Spinal cord (tissue), 10 donors: Measurements from ENCODE around the gene PTPN23. TPM values are rescaled to one million over a fixed set of nuclear protein-coding genes. Genes with fewer than 3 reads are reported as not detected.

Source experiments
- DNase-seq, 6 donors: peaks; one replicate each; pipeline versions ENCODE4 v3.0.0 to v3.0.0-alpha.2; 2013 to 2015; ENCODE audit warnings: low spot score in 6 of 6, low read depth in 4 of 6
- H3K27ac ChIP-seq: one replicate; pipeline ENCODE4 v1.5.1; 2013; ENCODE audit warnings: low read depth, low read length, control low read depth
- H3K27me3 ChIP-seq: one replicate; pipeline ENCODE4 v1.6.1; 2013; ENCODE audit warnings: low read length; ENCODE audit not compliant: control insufficient read depth, insufficient read depth
- H3K36me3 ChIP-seq: one replicate; pipeline ENCODE4 v1.6.1; 2013; ENCODE audit warnings: low read length; ENCODE audit not compliant: control insufficient read depth, insufficient read depth
- H3K4me1 ChIP-seq: one replicate; pipeline ENCODE4 v1.6.1; 2013; ENCODE audit warnings: low read length; ENCODE audit not compliant: control insufficient read depth, insufficient read depth
- H3K4me3 ChIP-seq: one replicate; pipeline ENCODE4 v1.5.1; 2013; ENCODE audit warnings: low read depth, low read length, control low read depth
- H3K9me3 ChIP-seq: one replicate; pipeline ENCODE4 v1.6.1; 2013; ENCODE audit warnings: low read length; ENCODE audit not compliant: control insufficient read depth, insufficient read depth
- WGBS: methylation state at CpG from one replicate; pipeline ENCODE4 v1.1.5; 2013; ENCODE audit warnings: missing lambda C conversion rate; ENCODE audit not compliant: insufficient coverage; 5-methylcytosine and 5-hydroxymethylcytosine counted together
- polyA plus RNA-seq, 2 donors: library from polyadenylated mRNA; unstranded; fragments of 120-200 nt; gene quantifications; one replicate each; pipeline ENCODE4 v1.2.1, GENCODE V29; 2013; ENCODE audit not compliant: insufficient read length in 2 of 2
- total RNA-seq, 2 donors: library from RNA; depleted of rRNA in 1 of 2; stranded (reverse); fragments of 120-200 nt in 1 of 2; fragments of >200 nt in 1 of 2; gene quantifications; one replicate each; pipeline versions ENCODE4 v1.2.3 to v1.2.4, GENCODE V29; 2013 to 2014
- donor health status: healthy.

Gene PTPN23
- total and polyA plus RNA-seq, 4 donors: 13.8 to 46.7 (median 30.5) TPM

DNA sequence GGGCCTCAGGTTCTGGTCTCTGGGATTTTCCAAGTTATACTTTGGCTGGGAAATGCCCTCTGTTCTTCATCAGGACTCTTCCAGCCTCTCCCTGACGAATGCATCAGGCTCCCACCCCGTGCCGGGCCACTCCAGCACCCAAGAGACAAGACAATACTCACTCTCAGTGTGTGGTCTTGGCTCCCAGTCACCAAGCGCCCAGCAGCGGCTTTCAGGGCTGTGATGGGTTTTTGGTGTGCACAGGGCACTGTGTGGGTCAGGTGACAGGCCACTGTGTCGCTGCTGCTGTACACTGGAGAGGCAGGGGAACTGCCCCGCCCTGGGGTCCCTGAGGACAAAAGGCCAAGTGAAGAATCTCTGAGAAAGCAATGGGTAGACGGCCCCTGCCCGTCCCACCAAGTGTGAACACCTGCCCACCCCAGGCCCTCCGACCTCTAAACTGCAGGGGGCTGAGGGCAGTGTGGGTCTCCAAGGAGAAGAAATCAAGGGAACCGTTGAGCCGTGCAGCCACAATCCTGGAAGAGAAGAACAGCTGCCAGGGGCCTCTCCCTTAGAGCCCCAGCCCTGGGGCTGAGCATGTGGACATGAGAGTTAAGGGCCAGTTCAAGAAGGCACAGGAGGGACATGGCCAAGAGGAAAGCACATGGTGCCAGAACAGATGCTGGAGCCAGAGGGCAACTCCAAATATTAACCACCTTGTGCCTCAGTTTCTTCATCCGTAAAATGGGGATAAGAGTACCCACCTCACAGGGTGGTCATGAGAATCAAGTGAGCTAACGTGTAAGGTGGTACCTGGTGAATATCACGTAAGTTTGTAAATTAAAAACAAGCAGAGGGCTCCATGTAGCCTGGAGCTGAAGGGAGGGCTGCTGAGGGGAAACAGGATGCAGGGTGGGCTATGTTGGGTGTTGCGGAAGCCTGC lies 34.1 kb downstream of the PTPN23 start:
- H3K27ac ChIP-seq: no peak overlapping the region
- no peak for DNase-seq
- no peak overlapping the region for H3K4me3 ChIP-seq
- no peaks in the 10 kb centered on the region for H3K27me3 ChIP-seq
- H3K9me3 ChIP-seq: no peaks in the 10 kb centered on the region
- WGBS: 67% methylated on average over 7 of the region's 16 CpGs
- peaks cover 97% of the 10 kb centered on the region for H3K36me3 ChIP-seq
- H3K4me1 ChIP-seq: peaks cover 17% of the 10 kb centered on the region

DNA sequence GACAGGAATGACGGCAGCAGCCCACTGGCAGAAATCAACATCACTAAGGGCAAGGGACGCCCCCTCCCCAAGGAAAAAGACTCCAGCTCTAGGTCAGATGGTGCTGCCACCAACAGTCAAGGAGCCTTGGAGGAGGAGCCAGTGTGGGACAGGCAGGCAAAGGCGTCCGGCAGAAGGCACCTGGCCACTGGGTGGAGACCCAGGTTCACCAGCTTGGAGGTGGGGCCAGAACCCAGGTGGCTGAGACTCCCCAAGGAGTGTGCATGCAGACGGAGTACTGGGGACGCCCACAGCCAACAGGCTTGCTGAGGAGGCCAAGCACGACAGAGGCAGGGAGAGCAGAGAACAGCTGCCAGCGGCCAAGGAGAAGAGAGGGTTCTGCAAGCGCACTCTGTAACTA lies 35.2 kb downstream of the PTPN23 start:
- WGBS: 72% methylated on average over 6 of the region's 9 CpGs
- DNase-seq: no peak

GRCh38 chr3:47418167-47419082 lies 37.6 kb downstream of the PTPN23 start:
- DNase-seq: no peak
- WGBS: 95% methylated on average over 32 of the region's 53 CpGs
- H3K27ac ChIP-seq: no peak overlapping the region

More for the DNA sequence above, 35.2 kb downstream of the PTPN23 start:
- Histone ChIP-seq H3K27me3 (no peaks in the 10 kb centered on the region), H3K9me3 (no peaks in the 10 kb centered on the region), H3K4me3 (no peak overlapping the region), H3K36me3 (peaks cover 97% of the 10 kb centered on the region), H3K27ac (no peak overlapping the region), H3K4me1 (peaks cover 20% of the 10 kb centered on the region)

GRCh38 chr3:47419083-47420043 lies 38.5 kb downstream of the PTPN23 start:
- H3K4me1 ChIP-seq: peaks cover 19% of the 10 kb centered on the region
- no peak for DNase-seq
- WGBS: 95% methylated on average over 12 of the region's 17 CpGs
- H3K27me3 ChIP-seq: no peaks in the 10 kb centered on the region
- H3K4me3 ChIP-seq: no peak overlapping the region
- H3K9me3 ChIP-seq: no peaks in the 10 kb centered on the region
- H3K36me3 ChIP-seq: peaks cover 92% of the 10 kb centered on the region
- H3K27ac ChIP-seq: no peak overlapping the region

More at GRCh38 chr3:47418167-47419082, 37.6 kb downstream of the PTPN23 start:
- H3K9me3 ChIP-seq: no peaks in the 10 kb centered on the region
- no peaks in the 10 kb centered on the region for H3K27me3 ChIP-seq
- no peak overlapping the region for H3K4me3 ChIP-seq
- H3K4me1 ChIP-seq: peaks cover 27% of the 10 kb centered on the region
- H3K36me3 ChIP-seq: peaks cover 92% of the 10 kb centered on the region

GRCh38 chr3:47420044-47420430 lies 39.2 kb downstream of the PTPN23 start:
- 92% methylated on average over 5 of the region's 5 CpGs for WGBS
- no peak for DNase-seq
- H3K27ac ChIP-seq: no peak overlapping the region
- peaks cover 91% of the 10 kb centered on the region for H3K36me3 ChIP-seq
- no peaks in the 10 kb centered on the region for H3K9me3 ChIP-seq
- H3K4me3 ChIP-seq: no peak overlapping the region
- H3K27me3 ChIP-seq: no peaks in the 10 kb centered on the region
- peaks cover 19% of the 10 kb centered on the region for H3K4me1 ChIP-seq

DNA sequence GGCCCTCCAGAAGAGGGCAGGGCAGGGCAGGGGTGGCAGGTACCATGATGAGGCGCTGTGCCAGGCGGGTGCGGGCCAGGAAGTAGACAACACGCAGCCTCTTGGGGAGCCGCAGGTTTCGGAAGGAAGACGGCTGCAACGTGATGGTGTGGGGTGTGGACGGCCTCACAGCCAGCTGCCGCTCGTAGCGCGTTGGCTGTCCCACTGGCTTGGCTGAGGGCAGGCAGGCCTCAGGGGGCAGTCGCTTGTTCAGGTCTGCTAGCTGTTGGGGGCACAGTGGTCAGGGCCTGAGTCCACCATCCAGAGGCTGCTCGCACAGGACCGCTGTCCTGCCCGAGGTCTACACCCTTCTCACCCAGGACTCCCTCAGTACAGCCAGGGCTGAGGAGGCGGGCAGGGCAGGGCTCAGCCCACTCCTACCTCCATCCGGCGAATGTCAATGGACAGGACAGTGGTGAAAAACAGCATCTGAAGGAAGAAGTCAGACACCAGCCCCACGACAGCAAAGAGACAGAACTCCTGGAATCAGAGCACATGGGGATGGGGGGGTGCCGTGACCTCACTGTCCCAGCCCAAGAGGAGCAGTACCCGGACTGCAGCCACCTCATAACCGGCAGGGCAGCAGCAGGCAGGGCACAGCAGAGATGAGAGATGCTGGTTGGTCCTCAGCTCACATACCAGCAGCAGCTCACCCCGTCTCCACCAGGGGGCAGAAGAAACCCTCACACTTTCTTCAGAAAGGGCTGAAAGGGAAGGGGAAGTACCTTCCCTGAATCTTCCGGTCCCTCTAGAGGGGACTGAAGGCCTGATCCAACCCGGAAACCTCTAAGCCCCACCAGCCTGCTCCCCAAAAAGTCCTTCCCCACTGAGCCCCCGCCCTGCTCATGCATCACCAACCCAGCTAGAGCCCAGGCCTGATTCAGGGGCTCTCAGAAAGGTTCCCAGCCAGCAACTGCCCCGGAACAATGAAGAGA lies 40.0 kb downstream of the PTPN23 start:
- H3K36me3 ChIP-seq: peaks cover 92% of the 10 kb centered on the region
- 78% methylated on average over 24 of the region's 29 CpGs for WGBS

GRCh38 chr3:47421741-47422649 lies 41.2 kb downstream of the PTPN23 start:
- Histone ChIP-seq H3K27me3 (no peaks in the 10 kb centered on the region), H3K9me3 (no peaks in the 10 kb centered on the region), H3K27ac (peak overlapping the region; percentile 57), H3K36me3 (peaks cover 91% of the 10 kb centered on the region), H3K4me1 (peaks cover 16% of the 10 kb centered on the region), H3K4me3 (no peak overlapping the region)
- no peak for DNase-seq
- WGBS: 87% methylated on average over 12 of the region's 13 CpGs

More for the DNA sequence above, 40.0 kb downstream of the PTPN23 start:
- no peaks in the 10 kb centered on the region for H3K9me3 ChIP-seq
- H3K4me3 ChIP-seq: no peak overlapping the region
- peak; percentile 65 to 94 (median 79) for DNase-seq
- H3K27me3 ChIP-seq: no peaks in the 10 kb centered on the region
- peaks cover 19% of the 10 kb centered on the region for H3K4me1 ChIP-seq
- peak overlapping the region; percentile 57 for H3K27ac ChIP-seq
